GM12865 (cell line): Measurements from ENCODE around the gene PTGES3.
"Not testable (repeated sequence)": the region's sequence is repeated elsewhere in the genome, so short reads cannot be mapped to it uniquely, and the experiment has no call there.

Source experiments
- DNase-seq: peaks from one replicate; pipeline ENCODE4 v3.0.0; 2010; ENCODE audit warnings: low read depth
- H3K4me3 ChIP-seq: 2 replicates; pipeline ENCODE4 v1.5.1; 2011; ENCODE audit warnings: mild to moderate bottlenecking, low read depth, low read length, control low read depth
- TF ChIP-seq, protein P1 (sequence below): IDR thresholded peaks from 2 replicates; pipeline ENCODE4 v1.5.1; 2011; ENCODE audit warnings: low read length, control low read depth, low read depth, inconsistent platforms; ENCODE audit not compliant: insufficient read depth; ENCODE audit errors: missing control alignments

PTGES3 gene, protein sequence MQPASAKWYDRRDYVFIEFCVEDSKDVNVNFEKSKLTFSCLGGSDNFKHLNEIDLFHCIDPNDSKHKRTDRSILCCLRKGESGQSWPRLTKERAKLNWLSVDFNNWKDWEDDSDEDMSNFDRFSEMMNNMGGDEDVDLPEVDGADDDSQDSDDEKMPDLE

DNA sequence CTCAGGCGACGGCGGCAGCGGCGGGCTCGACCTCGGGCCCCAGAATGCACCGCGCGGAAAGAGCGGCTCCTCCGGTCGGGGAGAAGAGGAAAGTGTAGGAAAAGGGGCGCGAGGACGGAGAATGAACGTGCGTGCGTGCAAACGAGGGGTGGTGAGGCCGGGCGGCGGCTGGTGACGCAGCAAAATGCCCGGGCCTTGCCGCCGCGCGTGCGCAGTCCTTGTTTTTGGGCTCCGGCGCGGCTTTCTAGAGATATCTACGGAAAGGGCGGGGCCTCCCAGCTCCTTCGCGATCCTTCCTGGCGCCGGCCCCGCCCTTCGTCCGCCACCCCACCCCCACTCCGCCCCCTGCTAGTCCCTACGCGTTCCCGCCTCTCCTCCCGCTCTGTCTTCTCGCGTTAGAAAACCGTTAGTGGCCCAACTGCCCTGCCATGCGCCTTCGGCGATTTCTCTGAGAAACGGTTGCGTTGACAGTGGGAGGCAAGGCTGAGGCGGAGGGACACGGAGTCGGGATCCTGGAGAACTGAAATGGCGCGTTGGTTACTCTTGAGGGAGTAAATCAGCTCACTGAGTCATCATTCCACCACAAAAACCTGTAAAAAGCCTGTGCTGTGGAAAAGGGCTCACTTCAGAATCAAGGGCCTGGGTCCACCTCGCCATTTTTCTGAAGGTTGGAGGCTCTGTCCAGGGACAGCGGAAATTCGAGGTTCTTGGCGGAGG is at the start of gene PTGES3:
TSS of gene PTGES3 (minus strand) at position 156 of the 717 bp plus-strand sequence. CDS start 285 bp downstream, outside the sequence.
- DNase-seq = peak; percentile 99
- TF ChIP-seq, protein P1, sequence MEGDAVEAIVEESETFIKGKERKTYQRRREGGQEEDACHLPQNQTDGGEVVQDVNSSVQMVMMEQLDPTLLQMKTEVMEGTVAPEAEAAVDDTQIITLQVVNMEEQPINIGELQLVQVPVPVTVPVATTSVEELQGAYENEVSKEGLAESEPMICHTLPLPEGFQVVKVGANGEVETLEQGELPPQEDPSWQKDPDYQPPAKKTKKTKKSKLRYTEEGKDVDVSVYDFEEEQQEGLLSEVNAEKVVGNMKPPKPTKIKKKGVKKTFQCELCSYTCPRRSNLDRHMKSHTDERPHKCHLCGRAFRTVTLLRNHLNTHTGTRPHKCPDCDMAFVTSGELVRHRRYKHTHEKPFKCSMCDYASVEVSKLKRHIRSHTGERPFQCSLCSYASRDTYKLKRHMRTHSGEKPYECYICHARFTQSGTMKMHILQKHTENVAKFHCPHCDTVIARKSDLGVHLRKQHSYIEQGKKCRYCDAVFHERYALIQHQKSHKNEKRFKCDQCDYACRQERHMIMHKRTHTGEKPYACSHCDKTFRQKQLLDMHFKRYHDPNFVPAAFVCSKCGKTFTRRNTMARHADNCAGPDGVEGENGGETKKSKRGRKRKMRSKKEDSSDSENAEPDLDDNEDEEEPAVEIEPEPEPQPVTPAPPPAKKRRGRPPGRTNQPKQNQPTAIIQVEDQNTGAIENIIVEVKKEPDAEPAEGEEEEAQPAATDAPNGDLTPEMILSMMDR = no peak
- peak within 1 kb of the TSS; percentile 77 for H3K4me3 ChIP-seq

DNA sequence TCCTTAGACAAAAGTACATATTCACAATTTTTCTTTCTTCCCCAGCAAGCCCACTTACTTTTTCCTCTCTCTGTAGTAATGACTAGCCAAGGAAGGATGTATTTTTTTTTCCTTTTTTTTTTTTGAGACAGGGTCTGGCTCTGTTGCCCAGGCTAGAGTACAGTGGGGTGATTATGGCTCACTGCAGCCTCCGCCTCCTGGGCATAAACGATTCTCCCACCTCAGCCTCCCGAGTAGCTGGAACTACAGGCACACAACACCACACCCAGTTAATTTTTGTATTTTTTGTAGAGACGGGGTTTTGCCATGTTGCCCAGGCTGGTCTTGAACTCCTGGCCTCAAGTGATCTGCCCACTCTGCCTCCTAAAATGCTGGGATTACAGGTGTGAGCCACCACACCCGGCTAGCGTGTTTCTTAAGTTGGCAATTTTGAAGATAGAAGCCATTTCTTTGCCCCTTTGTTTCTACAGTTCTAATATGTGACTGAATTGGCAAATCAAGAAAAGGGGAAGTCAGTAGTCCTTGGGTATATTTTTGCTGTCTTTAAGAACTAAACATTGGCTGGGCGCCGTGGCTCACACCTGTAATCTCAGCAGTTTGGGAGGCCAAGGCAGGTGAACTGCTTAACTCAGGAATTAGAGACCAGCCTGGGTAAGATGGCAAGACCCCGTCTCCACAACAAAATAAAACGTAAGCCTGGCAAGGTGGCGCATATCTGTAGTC is 40.2 kb upstream of the PTGES3 start:
- H3K4me3 ChIP-seq = no peak overlapping the region
- TF ChIP-seq, protein P1 = no peak
- DNase-seq = no peak

DNA sequence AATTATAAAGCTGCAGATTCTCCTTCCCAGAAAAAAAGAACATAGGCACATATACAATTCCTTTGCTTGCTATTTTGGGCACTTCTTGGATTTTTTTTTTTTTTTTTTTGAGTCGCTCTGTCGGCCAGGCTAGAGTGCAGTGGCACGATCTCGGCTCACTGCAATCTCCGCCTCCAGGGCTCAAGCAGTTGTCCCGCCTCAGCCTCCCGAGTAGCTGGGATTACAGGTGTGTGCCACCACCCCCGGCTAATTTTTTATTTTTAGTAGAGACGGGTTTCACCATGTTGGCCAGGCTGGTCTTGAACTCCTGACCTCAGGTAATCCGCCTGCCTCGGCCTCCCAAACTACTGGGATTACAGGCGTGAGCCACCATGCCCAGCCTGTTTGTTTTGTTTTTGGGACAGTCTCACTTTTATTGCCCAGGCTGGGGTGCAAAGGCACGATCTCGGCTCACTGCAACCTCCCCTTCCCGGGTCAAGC is 38.2 kb upstream of the PTGES3 start:
- DNase-seq = not testable (repeated sequence)
- peak overlapping the region; percentile 73 for H3K4me3 ChIP-seq

DNA sequence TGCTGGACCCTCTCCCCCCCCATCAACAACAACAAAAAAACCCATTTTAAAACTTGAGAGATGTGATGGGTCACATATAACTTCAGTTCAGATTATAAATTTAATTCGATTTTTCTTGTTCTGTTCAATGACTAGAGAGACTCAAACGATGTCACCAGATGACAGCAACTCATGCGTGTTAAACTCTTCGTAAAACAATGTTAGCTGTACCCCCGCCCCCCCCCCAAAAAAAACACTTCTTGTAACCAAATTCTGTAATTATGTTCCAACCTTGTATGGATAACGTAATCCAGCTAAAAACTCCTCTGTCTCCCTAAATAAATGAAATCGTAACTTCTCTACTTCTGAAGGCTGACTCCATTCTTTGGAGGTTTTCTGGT is 37.6 kb upstream of the PTGES3 start:
- TF ChIP-seq, protein P1 = no peak
- peak overlapping the region; percentile 73 for H3K4me3 ChIP-seq
- DNase-seq = no peak

DNA sequence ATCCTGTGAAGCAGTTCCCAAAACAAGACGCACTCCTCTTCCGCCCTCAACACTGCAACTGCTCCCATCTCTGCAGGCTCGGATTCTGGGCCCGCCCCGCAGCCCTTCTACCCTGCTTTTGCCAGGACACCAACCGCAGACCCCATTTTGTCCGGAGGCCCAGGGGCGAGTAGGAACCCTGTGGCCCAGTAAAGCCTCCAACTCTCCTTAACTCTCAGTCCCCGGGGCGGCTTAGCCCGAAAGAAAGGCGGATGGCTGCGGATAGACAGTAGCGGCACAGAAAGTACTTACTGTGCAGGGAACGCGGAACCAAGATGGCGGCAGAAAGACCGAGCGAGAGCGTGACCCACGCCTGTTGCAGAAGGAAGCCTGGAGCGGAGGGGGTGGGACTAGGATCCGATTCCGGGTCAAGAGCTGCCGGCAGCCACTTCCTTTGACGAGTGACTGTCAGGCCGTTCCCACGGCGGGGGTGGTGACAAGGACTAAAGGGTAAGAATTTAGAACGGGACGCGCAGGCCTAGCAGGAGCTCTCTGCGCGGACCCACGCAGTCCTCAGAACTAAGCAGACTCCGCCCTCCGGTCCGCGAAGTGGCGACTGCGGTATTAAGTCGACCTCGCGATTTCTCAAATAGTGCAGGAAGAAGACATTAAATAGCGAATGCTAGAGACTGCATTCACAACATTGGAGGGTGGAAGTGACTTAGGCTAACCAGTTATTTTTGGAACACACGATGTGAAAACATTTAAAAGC is 37.1 kb upstream of the PTGES3 start, which contains the start of gene NACA:
TSS of gene NACA (minus strand) at position 328 of the 751 bp plus-strand sequence. CDS start 778 bp downstream, outside the sequence.
- DNase-seq = peak; percentile 99
- TF ChIP-seq, protein P1 = no peak
- H3K4me3 ChIP-seq = peak within 1 kb of the TSS; percentile 73

DNA sequence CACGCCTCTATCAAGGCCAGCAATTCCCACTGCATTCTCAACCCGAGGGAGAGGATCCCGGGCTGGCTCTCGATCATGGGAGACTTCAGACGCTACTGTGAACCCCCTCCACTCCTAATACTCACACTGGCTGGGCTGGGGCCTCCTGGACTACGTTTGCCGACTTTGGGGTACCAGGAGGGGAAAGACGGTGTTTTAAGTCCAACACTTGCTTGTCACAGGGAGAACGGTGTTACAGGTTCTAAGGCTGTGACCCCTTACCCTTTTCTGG is 36.6 kb upstream of the PTGES3 start:
- TF ChIP-seq, protein P1 = no peak
- peak overlapping the region; percentile 73 for H3K4me3 ChIP-seq
- DNase-seq = no peak
